T follicular helper cell (primary cell): ENCODE data around the gene STATH.
"Not testable (repeated sequence)": the region's sequence is repeated elsewhere in the genome, so short reads cannot be mapped to it uniquely, and the experiment has no call there.

Experiments used
- DNase-seq: peaks from one replicate; pipeline ENCODE4 v3.0.0-alpha.2; 2020; ENCODE audit warnings: low read depth
- total RNA-seq, 2 experiments: gene quantifications; one replicate each; lab custom pipeline; 2026; lab: John Stamatoyannopoulos, UW

Gene STATH
- 0 reads per million in 2 experiments for total RNA-seq

GRCh38 chr4:69995526-69996016 lies at the start of gene STATH:
TSS of gene STATH (plus strand) at chr4:69995966. CDS start at chr4:69998438, 2,472 bp downstream.
- no peak for DNase-seq

- no peak for DNase-seq
Measured at GRCh38 chr4:69951602-69952001, 44.2 kb upstream of the STATH start.

GRCh38 chr4:69957209-69957608 lies 38.6 kb upstream of the STATH start:
- no peak for DNase-seq

- DNase-seq = no peak
Measured at GRCh38 chr4:69965628-69966027, 30.1 kb upstream of the STATH start, which contains the start of gene CSN2. TSS of gene CSN2 (minus strand) at chr4:69965728. CDS start at chr4:69960995, 4,733 bp downstream.

- no peak for DNase-seq
Measured at GRCh38 chr4:69970071-69970470, 25.7 kb upstream of the STATH start.

- no peak for DNase-seq
Measured at GRCh38 chr4:69974631-69975030, 21.1 kb upstream of the STATH start.

- DNase-seq = no peak
Measured at GRCh38 chr4:69977582-69977981, 18.2 kb upstream of the STATH start.

- no peak for DNase-seq
Measured at GRCh38 chr4:69984030-69984443, 11.7 kb upstream of the STATH start.

- DNase-seq = no peak
Measured at GRCh38 chr4:69986663-69987062, 9.1 kb upstream of the STATH start.

GRCh38 chr4:69991016-69991415 lies 4.8 kb upstream of the STATH start:
- DNase-seq = no peak

GRCh38 chr4:69994782-69995181 lies 984 bp upstream of the STATH start:
- DNase-seq = no peak

GRCh38 chr4:69999420-69999819 lies 3.7 kb downstream of the STATH start:
- DNase-seq = no peak

- no peak for DNase-seq
Measured at GRCh38 chr4:70000711-70001110, 4.9 kb downstream of the STATH start.

GRCh38 chr4:70002507-70002906 lies 6.7 kb downstream of the STATH start:
- no peak for DNase-seq

GRCh38 chr4:70008771-70009170 lies 13.0 kb downstream of the STATH start:
- DNase-seq = no peak

GRCh38 chr4:70019006-70019405 lies 23.2 kb downstream of the STATH start:
- DNase-seq = not testable (repeated sequence)

GRCh38 chr4:70023218-70023617 lies 27.5 kb downstream of the STATH start:
- DNase-seq = no peak

GRCh38 chr4:70027011-70027410 lies 31.2 kb downstream of the STATH start:
- DNase-seq = no peak

- DNase-seq = not testable (repeated sequence)
Measured at GRCh38 chr4:70028159-70028558, 32.4 kb downstream of the STATH start, which contains the start of gene HTN3. TSS of gene HTN3 (plus strand) at chr4:70028459. CDS start at chr4:70030741, 2,282 bp downstream.

GRCh38 chr4:70037559-70037958 lies 41.8 kb downstream of the STATH start:
- not testable (repeated sequence) for DNase-seq

- DNase-seq = not testable (repeated sequence)
Measured at GRCh38 chr4:70039928-70040327, 44.2 kb downstream of the STATH start.

- DNase-seq = no peak
Measured at GRCh38 chr4:70041652-70042286, 46.0 kb downstream of the STATH start.

GRCh38 chr4:70050138-70050537 lies 54.4 kb downstream of the STATH start, which contains the start of gene HTN1:
TSS of gene HTN1 (plus strand) at chr4:70050438. CDS start at chr4:70053077, 2,639 bp downstream.
- DNase-seq = not testable (repeated sequence)
